HepG2 (cell line): ENCODE measurements around the gene TMEM19. TPM values are rescaled to one million over a fixed set of nuclear protein-coding genes. Genes with fewer than 3 reads are reported as not detected.
A peak's percentile ranks its signal among the peaks of the same experiment; 100 is the strongest.

Source experiments
- BCL6 ChIP-seq: IDR thresholded peaks from 2 replicates; pipeline ENCODE4 v1.6.1; 2016; ENCODE audit warnings: missing genetic modification reagents, missing compliant biosample characterization
- GABPA ChIP-seq, 2 experiments: IDR thresholded peaks; 2 replicates each; pipeline ENCODE4 v1.6.1; 2011 to 2016; ENCODE audit warnings: low read depth in 2 of 2, low read length in 1 of 2, missing biosample characterization in 1 of 2, missing genetic modification characterization in 1 of 2
- HMG20B ChIP-seq: conservative IDR thresholded peaks from 2 replicates; pipeline ENCODE4 v1.6.1; 2016; ENCODE audit warnings: missing genetic modification reagents, missing compliant biosample characterization
- MBNL3 ChIP-seq: fragments of 250-450 bp; sonication (Bioruptor Pico); conservative IDR thresholded peaks from 2 replicates; pipeline ENCODE4 v1.8.0; 2022; ENCODE audit warnings: mild to moderate bottlenecking, inconsistent platforms
- NR2F2 ChIP-seq: IDR thresholded peaks from 2 replicates; pipeline ENCODE4 v1.6.1; 2012; ENCODE audit warnings: low read depth, inconsistent platforms, borderline replicate concordance
- RAD51 ChIP-seq: fragments of 450-650 bp; IDR thresholded peaks from 2 replicates; pipeline ENCODE4 v1.6.1; 2016; ENCODE audit warnings: borderline replicate concordance
- SP140L ChIP-seq: sonication (generic); formaldehyde crosslinking; IDR thresholded peaks from 2 replicates; pipeline ENCODE4 v1.4.0; 2020; ENCODE audit warnings: missing genetic modification reagents, borderline replicate concordance
- SPEN ChIP-seq: sonication (generic); formaldehyde crosslinking; IDR thresholded peaks from 2 replicates; pipeline ENCODE4 v1.5.1; 2020; ENCODE audit warnings: low read depth, mild to moderate bottlenecking, missing genetic modification reagents
- SYNCRIP ChIP-seq: fragments of 200-400 bp; formaldehyde crosslinking; IDR thresholded peaks from 2 replicates; pipeline ENCODE4 v1.6.1; 2018; ENCODE audit warnings: mild to moderate bottlenecking, low read depth, low read length; ENCODE audit not compliant: insufficient read depth
- TEAD2 ChIP-seq: sonication (generic); formaldehyde crosslinking; IDR thresholded peaks from 2 replicates; pipeline ENCODE4 v1.9.0; 2021; ENCODE audit warnings: missing genetic modification reagents
- THYN1 ChIP-seq: sonication (generic); formaldehyde crosslinking; IDR thresholded peaks from 2 replicates; pipeline ENCODE4 v1.8.1; 2023; ENCODE audit warnings: low read depth, mild to moderate bottlenecking, moderate library complexity, missing genetic modification reagents, borderline replicate concordance
- ZC3H13 ChIP-seq: sonication (generic); formaldehyde crosslinking; IDR thresholded peaks from 2 replicates; pipeline ENCODE4 v1.8.1; 2023; ENCODE audit warnings: mild to moderate bottlenecking, missing genetic modification reagents, moderate library complexity
- ZHX2 ChIP-seq, 2 experiments: sonication (generic) in 1 of 2; formaldehyde crosslinking in 1 of 2; IDR thresholded peaks; 2 replicates each; pipeline versions ENCODE4 v1.6.1 to v1.9.0; 2014 to 2022; ENCODE audit warnings: antibody characterized with exemption in 1 of 2, borderline replicate concordance in 1 of 2, inconsistent platforms in 1 of 2, low read depth in 1 of 2, missing genetic modification reagents in 1 of 2
- ZMYM2 ChIP-seq: sonication (generic); formaldehyde crosslinking; IDR thresholded peaks from 2 replicates; pipeline ENCODE4 v1.8.0; 2022; ENCODE audit warnings: mild to moderate bottlenecking, missing genetic modification reagents
- ZNF138 ChIP-seq: sonication (generic); formaldehyde crosslinking; IDR thresholded peaks from 2 replicates; pipeline ENCODE4 v1.5.0; 2020; ENCODE audit warnings: mild to moderate bottlenecking, low read depth, missing genetic modification reagents
- ZNF367 ChIP-seq: sonication (generic); formaldehyde crosslinking; IDR thresholded peaks from 2 replicates; pipeline ENCODE4 v1.4.0; 2020; ENCODE audit warnings: missing genetic modification reagents, borderline replicate concordance
- ZNF749 ChIP-seq: sonication (generic); formaldehyde crosslinking; IDR thresholded peaks from 2 replicates; pipeline ENCODE4 v1.8.0; 2022; ENCODE audit warnings: mild to moderate bottlenecking, missing genetic modification reagents, moderate library complexity, borderline replicate concordance
- ZNF761 ChIP-seq: sonication (generic); formaldehyde crosslinking; conservative IDR thresholded peaks from 2 replicates; pipeline ENCODE4 v1.4.0; 2020; ENCODE audit warnings: mild to moderate bottlenecking, missing genetic modification reagents
- ZNF770 ChIP-seq: sonication (generic); formaldehyde crosslinking; IDR thresholded peaks from 2 replicates; pipeline ENCODE4 v1.5.0; 2020; ENCODE audit warnings: mild to moderate bottlenecking, missing genetic modification reagents
- ZNF776 ChIP-seq: sonication (generic); formaldehyde crosslinking; IDR thresholded peaks from 2 replicates; pipeline ENCODE4 v1.4.0; 2020; ENCODE audit warnings: mild to moderate bottlenecking, missing genetic modification reagents
- ZNF780A ChIP-seq: sonication (generic); formaldehyde crosslinking; IDR thresholded peaks from 2 replicates; pipeline ENCODE4 v1.8.0; 2022; ENCODE audit warnings: mild to moderate bottlenecking, missing genetic modification reagents, moderate library complexity
- ZNF883 ChIP-seq: sonication (generic); formaldehyde crosslinking; IDR thresholded peaks from 2 replicates; pipeline ENCODE4 v1.5.1; 2020; ENCODE audit warnings: mild to moderate bottlenecking, missing genetic modification reagents; ENCODE audit errors: not compliant biosample characterization
- polyA plus RNA-seq, 8 experiments: library from polyadenylated mRNA; depleted of rRNA in 3 of 8; stranded (reverse) in 7 of 8; unstranded in 1 of 8; fragments of >200 nt; fragmentation: Illumina TruSeq in 4 of 8; extraction: Trizol in 4 of 8; gene quantifications; 2 replicates each; pipeline versions ENCODE4 v1.2.1 to v1.2.3, GENCODE V29; 2011 to 2016; ENCODE audit warnings: low read depth in 4 of 8, missing spikeins in 1 of 8, mixed read lengths in 1 of 8; ENCODE audit not compliant: insufficient read depth in 1 of 8
- total RNA-seq, 5 experiments: library from RNA; depleted of rRNA; stranded (reverse); fragments of >200 nt; fragmentation: Illumina TruSeq; extraction: Trizol; gene quantifications; 2 replicates each; pipeline ENCODE4 v1.2.3, GENCODE V29; 2016; ENCODE audit warnings: low read depth in 1 of 5

Gene TMEM19
- total and polyA plus RNA-seq, 2 of the 13 experiments (the other 11 are each of a cell fraction or from before 2014, with no cell fraction given), result 16.9 to 22.5 TPM

- TF ChIP-seq ZNF883 (CRISPR knock-in tag) (peak; percentile 19), THYN1 (no peak), TEAD2 (CRISPR knock-in tag) (no peak), ZNF780A (no peak; the same call in 1 of the 2 replicates), MBNL3 (CRISPR knock-in tag) (no peak), ZNF770 (CRISPR knock-in tag) (no peak), HMG20B (CRISPR knock-in tag) (no peak), ZNF761 (no peak), RAD51 (no peak), BCL6 (no peak), GABPA (IDR thresholded peaks at IDR 0.05; ENCODE audit: low read depth, low read length) (peak; percentile 42), GABPA (CRISPR knock-in tag; IDR thresholded peaks at IDR 0.05; ENCODE audit: low read depth) (no peak), ZNF367 (no peak), NR2F2 (no peak), ZNF138 (no peak), ZHX2 (IDR thresholded peaks at IDR 0.05; ENCODE audit: low read depth) (no peak), ZHX2 (CRISPR knock-in tag; IDR thresholded peaks at IDR 0.05; ENCODE audit: borderline replicate concordance) (no peak), SPEN (no peak), SYNCRIP (no peak), ZMYM2 (CRISPR knock-in tag) (no peak), SP140L (no peak), ZC3H13 (CRISPR knock-in tag) (peak; percentile 63), ZNF776 (peak; percentile 86; the same call in 1 of the 2 replicates), ZNF749 (CRISPR knock-in tag) (no peak; the same call in 1 of the 2 replicates)
Observed at GRCh38 chr12:71662849-71663560, 22.9 kb upstream of the TMEM19 start (continued).
